BJ (cell line): Measurements from ENCODE around the gene CRX. TPM values are rescaled to one million over a fixed set of nuclear protein-coding genes. Genes with fewer than 3 reads are reported as not detected.
"Not testable (repeated sequence)": the region's sequence is repeated elsewhere in the genome, so short reads cannot be mapped to it uniquely, and the experiment has no call there.

Experiments used
- CTCF ChIA-PET: fragments of 350-600 bp; formaldehyde crosslinking; extraction: SDS; loops from one replicate; lab custom pipeline; 2021; ENCODE audit warnings: antibody characterized with exemption, inconsistent platforms; lab: Yijun Ruan, JAX
- POLR2A ChIA-PET: fragments of 300-600 bp; sonication (Branson Sonifier 250); formaldehyde crosslinking; extraction: SDS; loops from one replicate; lab custom pipeline; 2021; ENCODE audit warnings: antibody characterized with exemption; lab: Charles Lee
- DNase-seq: peaks from one replicate; pipeline ENCODE4 v3.0.0-alpha.2; 2011; ENCODE audit warnings: low read depth
- H3K27me3 ChIP-seq: 2 replicates; pipeline ENCODE4 v1.6.0; 2011; ENCODE audit warnings: low read length; ENCODE audit not compliant: control insufficient read depth, insufficient read depth
- H3K36me3 ChIP-seq: 2 replicates; pipeline ENCODE4 v1.5.1; 2011; ENCODE audit warnings: low read length; ENCODE audit not compliant: control insufficient read depth, insufficient read depth
- H3K4me3 ChIP-seq: 2 replicates; pipeline ENCODE4 v1.5.1; 2011; ENCODE audit warnings: low read depth, mild to moderate bottlenecking, control low read depth, low read length
- CTCF ChIP-seq: IDR thresholded peaks from 2 replicates; pipeline ENCODE4 v1.5.1; 2011; ENCODE audit warnings: low read depth, mild to moderate bottlenecking, control low read depth, inconsistent platforms, low read length, moderate library complexity; ENCODE audit not compliant: insufficient read depth
- polyA plus RNA-seq: library from polyadenylated mRNA; depleted of rRNA; stranded (reverse); fragments of >200 nt; gene quantifications from 2 replicates; pipeline ENCODE4 v1.2.3, GENCODE V29; 2011

Gene CRX
- polyA plus RNA-seq, 1 experiment, result not detected

GRCh38 chr19:47853003-47853402 lies 31.3 kb downstream of the CRX start:
- H3K27me3 ChIP-seq, result peaks cover 12% of the 10 kb centered on the region
- POLR2A ChIA-PET, result no interaction called here
- no peak for DNase-seq
- CTCF ChIA-PET, result interaction anchor here (0.9 to 1.9 kb wide), 4 partner anchors 10 to 16 kb away, joined by 3 to 8 read pairs (median 4); no protein-coding TSS in a partner anchor
- no peak for TF ChIP-seq CTCF
- no peak overlapping the region for H3K4me3 ChIP-seq
- no peaks in the 10 kb centered on the region for H3K36me3 ChIP-seq

- H3K27me3 ChIP-seq, result peaks cover 6% of the 10 kb centered on the region; the same call in 1 of the 2 replicates
- no peak overlapping the region for H3K4me3 ChIP-seq
- POLR2A ChIA-PET, result no interaction called here
- no peaks in the 10 kb centered on the region for H3K36me3 ChIP-seq
- no peak for DNase-seq
- no peak for TF ChIP-seq CTCF
- CTCF ChIA-PET, result interaction anchor here (1.2 to 2.0 kb wide), 2 partner anchors 9 to 14 kb away, joined by 5 to 6 read pairs; no protein-coding TSS in a partner anchor
Observed at GRCh38 chr19:47854459-47854858, 32.7 kb downstream of the CRX start.

GRCh38 chr19:47858231-47858630 lies 36.5 kb downstream of the CRX start:
- DNase-seq, POLR2A ChIA-PET, H3K36me3 ChIP-seq, H3K27me3 ChIP-seq, H3K4me3 ChIP-seq, CTCF ChIA-PET: not testable (repeated sequence)

- H3K36me3 ChIP-seq, DNase-seq, CTCF ChIA-PET, H3K4me3 ChIP-seq, POLR2A ChIA-PET, H3K27me3 ChIP-seq: not testable (repeated sequence)
Observed at GRCh38 chr19:47858646-47859285, 37.0 kb downstream of the CRX start, which contains the start of gene TPRX2. Gene TPRX2 (plus strand): TSS chr19:47859235. CDS start chr19:47859247, 12 bp downstream.

GRCh38 chr19:47859838-47860237 lies 38.1 kb downstream of the CRX start:
- DNase-seq, H3K27me3 ChIP-seq, H3K4me3 ChIP-seq, POLR2A ChIA-PET, CTCF ChIA-PET, H3K36me3 ChIP-seq: not testable (repeated sequence)

- H3K27me3 ChIP-seq, result no peaks in the 10 kb centered on the region
- CTCF ChIA-PET, result interaction anchor here (1.2 kb wide), 1 partner anchor 70 kb away, joined by 3 read pairs; no protein-coding TSS in a partner anchor
- H3K4me3 ChIP-seq, result no peak overlapping the region
- DNase-seq, result no peak
- H3K36me3 ChIP-seq, result no peaks in the 10 kb centered on the region
- POLR2A ChIA-PET, result no interaction called here
- TF ChIP-seq CTCF, result no peak
Observed at GRCh38 chr19:47860602-47861297, 39.0 kb downstream of the CRX start.
